Measurements from ENCODE around the gene AREL1.

The AREL1 gene

GRCh38 chr14:74647678-74648461 lies 65.0 kb downstream of the AREL1 start:
- H3K36me3 ChIP-seq (ENCODE audit: insufficient read depth, low read length) = no peaks in the 10 kb centered on the region
- WGBS = 77% methylated on average over 7 of the region's 7 CpGs
- no peaks in the 10 kb centered on the region; the same call in 1 of the 2 replicates for H3K4me1 ChIP-seq (ENCODE audit: insufficient read depth, low read length)
- H3K27ac ChIP-seq (ENCODE audit: low read depth, low read length) = no peak overlapping the region
- H3K9ac ChIP-seq (ENCODE audit: low read depth, low read length) = no peak overlapping the region
- no peaks in the 10 kb centered on the region for H3K9me3 ChIP-seq (ENCODE audit: insufficient read depth, low read depth, low read length)
- H3K27me3 ChIP-seq (ENCODE audit: insufficient read depth, low read length) = no peaks in the 10 kb centered on the region
- H3K4me3 ChIP-seq (ENCODE audit: low read length) = no peak overlapping the region

DNA sequence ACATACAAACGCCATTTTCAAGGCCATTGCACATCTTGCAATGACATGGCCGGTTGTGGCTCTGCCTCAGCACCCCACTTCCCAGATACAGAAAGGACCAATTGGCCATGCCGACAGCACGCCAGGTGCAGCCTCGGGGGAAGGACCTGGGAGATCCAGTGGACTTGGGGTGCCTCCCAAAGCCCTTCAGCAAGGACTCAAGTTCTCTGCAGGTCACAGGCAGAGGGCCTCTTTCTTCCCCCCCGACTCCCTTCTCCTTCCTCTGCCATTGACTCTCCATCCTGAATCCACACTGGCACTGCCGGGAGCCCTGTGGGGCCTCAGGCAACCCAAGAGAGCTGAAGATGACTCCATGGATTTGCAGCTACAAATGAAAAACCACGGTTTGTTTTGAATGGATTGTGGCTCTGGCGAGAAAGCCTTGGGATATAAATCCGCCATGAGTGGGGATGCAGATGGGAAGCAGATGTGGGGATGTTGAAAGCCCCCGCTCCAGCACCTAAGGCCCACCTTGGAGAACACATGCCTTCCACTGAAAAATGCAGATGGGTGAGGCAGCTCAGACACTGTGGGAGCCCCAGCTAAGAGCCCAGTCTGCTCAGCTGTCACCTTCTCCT lies 65.7 kb downstream of the AREL1 start:
- Histone ChIP-seq H3K36me3 (ENCODE audit: insufficient read depth, low read length) (no peaks in the 10 kb centered on the region), H3K27me3 (ENCODE audit: insufficient read depth, low read length) (no peaks in the 10 kb centered on the region), H3K4me1 (ENCODE audit: insufficient read depth, low read length) (no peaks in the 10 kb centered on the region; the same call in 1 of the 2 replicates), H3K27ac (ENCODE audit: low read depth, low read length) (no peak overlapping the region), H3K9me3 (ENCODE audit: insufficient read depth, low read depth, low read length) (no peaks in the 10 kb centered on the region), H3K9ac (ENCODE audit: low read depth, low read length) (no peak overlapping the region), H3K4me3 (ENCODE audit: low read length) (no peak overlapping the region)
- 92% methylated on average over 11 of the region's 11 CpGs for WGBS

- no peaks in the 10 kb centered on the region for H3K27me3 ChIP-seq (ENCODE audit: insufficient read depth, low read length)
- H3K27ac ChIP-seq (ENCODE audit: low read depth, low read length) = no peak overlapping the region
- H3K36me3 ChIP-seq (ENCODE audit: insufficient read depth, low read length) = no peaks in the 10 kb centered on the region
- WGBS = 91% methylated on average over 13 of the region's 13 CpGs
- no peaks in the 10 kb centered on the region for H3K9me3 ChIP-seq (ENCODE audit: insufficient read depth, low read depth, low read length)
- no peaks in the 10 kb centered on the region; the same call in 1 of the 2 replicates for H3K4me1 ChIP-seq (ENCODE audit: insufficient read depth, low read length)
- H3K9ac ChIP-seq (ENCODE audit: low read depth, low read length) = no peak overlapping the region
- no peak overlapping the region for H3K4me3 ChIP-seq (ENCODE audit: low read length)
These were observed 67.0 kb downstream of the AREL1 start for GRCh38 chr14:74645756-74646470.

GRCh38 chr14:74645244-74645643 lies 67.6 kb downstream of the AREL1 start:
- H3K27ac ChIP-seq (ENCODE audit: low read depth, low read length) = no peak overlapping the region
- no peaks in the 10 kb centered on the region; the same call in 1 of the 2 replicates for H3K4me1 ChIP-seq (ENCODE audit: insufficient read depth, low read length)
- H3K4me3 ChIP-seq (ENCODE audit: low read length) = no peak overlapping the region
- H3K9me3 ChIP-seq (ENCODE audit: insufficient read depth, low read depth, low read length) = no peaks in the 10 kb centered on the region
- H3K9ac ChIP-seq (ENCODE audit: low read depth, low read length) = no peak overlapping the region
- no peaks in the 10 kb centered on the region for H3K36me3 ChIP-seq (ENCODE audit: insufficient read depth, low read length)
- WGBS = 95% methylated on average over 5 of the region's 5 CpGs
- H3K27me3 ChIP-seq (ENCODE audit: insufficient read depth, low read length) = no peaks in the 10 kb centered on the region

DNA sequence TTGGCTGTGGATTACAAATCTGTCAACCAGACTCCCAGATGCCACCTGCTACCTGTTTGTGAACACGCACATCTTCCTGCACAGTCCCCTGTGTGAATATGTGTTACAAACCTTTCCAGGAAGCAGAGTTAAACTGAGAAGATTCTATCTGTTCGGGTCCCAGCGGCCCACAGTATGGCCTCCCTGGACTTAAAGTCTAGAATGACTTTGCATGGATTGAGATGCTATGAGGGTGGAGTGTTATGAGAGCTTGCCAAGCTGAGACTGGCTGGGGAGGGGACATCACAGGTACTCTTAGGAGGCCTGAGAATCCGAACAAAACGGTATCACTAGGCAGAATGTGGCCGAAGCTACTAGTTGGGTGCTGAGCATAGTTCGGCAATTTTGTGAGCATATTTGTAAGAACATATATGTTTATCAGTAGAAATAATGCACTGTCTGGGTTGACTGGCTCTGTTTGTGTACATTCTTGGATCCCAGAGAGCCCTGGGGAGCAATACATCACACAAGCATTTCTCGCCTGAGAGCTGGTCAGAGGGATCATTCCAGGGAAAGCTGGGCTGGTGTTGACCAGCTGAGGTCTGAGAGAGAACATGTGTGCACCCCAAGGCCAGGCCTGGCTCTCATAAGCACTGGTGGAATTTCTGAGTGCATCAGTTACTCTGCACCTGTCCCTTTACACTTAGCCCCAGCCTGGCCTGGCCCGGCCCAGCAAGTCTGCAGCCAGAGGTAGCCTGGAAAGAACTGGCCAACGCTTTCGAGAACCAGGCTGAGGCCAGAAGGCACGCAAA lies 71.1 kb downstream of the AREL1 start:
- H3K9me3 ChIP-seq (ENCODE audit: insufficient read depth, low read depth, low read length) = no peaks in the 10 kb centered on the region
- no peak overlapping the region for H3K27ac ChIP-seq (ENCODE audit: low read depth, low read length)
- WGBS = 92% methylated on average over 12 of the region's 12 CpGs
- no peak overlapping the region for H3K4me3 ChIP-seq (ENCODE audit: low read length)
- H3K4me1 ChIP-seq (ENCODE audit: insufficient read depth, low read length) = peaks cover 8% of the 10 kb centered on the region
- H3K27me3 ChIP-seq (ENCODE audit: insufficient read depth, low read length) = no peaks in the 10 kb centered on the region
- H3K36me3 ChIP-seq (ENCODE audit: insufficient read depth, low read length) = no peaks in the 10 kb centered on the region
- no peak overlapping the region for H3K9ac ChIP-seq (ENCODE audit: low read depth, low read length)

- no peaks in the 10 kb centered on the region for H3K27me3 ChIP-seq (ENCODE audit: insufficient read depth, low read length)
- peaks cover 11% of the 10 kb centered on the region for H3K4me1 ChIP-seq (ENCODE audit: insufficient read depth, low read length)
- 93% methylated on average over 1 of the region's 1 CpG for WGBS
- no peak overlapping the region for H3K9ac ChIP-seq (ENCODE audit: low read depth, low read length)
- no peaks in the 10 kb centered on the region for H3K9me3 ChIP-seq (ENCODE audit: insufficient read depth, low read depth, low read length)
- H3K36me3 ChIP-seq (ENCODE audit: insufficient read depth, low read length) = no peaks in the 10 kb centered on the region
- H3K4me3 ChIP-seq (ENCODE audit: low read length) = no peak overlapping the region
- H3K27ac ChIP-seq (ENCODE audit: low read depth, low read length) = no peak overlapping the region
These were observed 73.9 kb downstream of the AREL1 start for GRCh38 chr14:74638966-74639365.

GRCh38 chr14:74638066-74638465 lies 74.8 kb downstream of the AREL1 start:
- Histone ChIP-seq H3K36me3 (ENCODE audit: insufficient read depth, low read length) (no peaks in the 10 kb centered on the region), H3K27ac (ENCODE audit: low read depth, low read length) (no peak overlapping the region), H3K4me3 (ENCODE audit: low read length) (no peak overlapping the region), H3K4me1 (ENCODE audit: insufficient read depth, low read length) (peaks cover 11% of the 10 kb centered on the region), H3K9me3 (ENCODE audit: insufficient read depth, low read depth, low read length) (no peaks in the 10 kb centered on the region), H3K9ac (ENCODE audit: low read depth, low read length) (no peak overlapping the region), H3K27me3 (ENCODE audit: insufficient read depth, low read length) (no peaks in the 10 kb centered on the region)
- 83% methylated on average over 7 of the region's 7 CpGs for WGBS

GRCh38 chr14:74637178-74637550 lies 75.7 kb downstream of the AREL1 start:
- 30% methylated on average over 3 of the region's 3 CpGs for WGBS
- no peak overlapping the region; the same call in 1 of the 2 replicates for H3K9ac ChIP-seq (ENCODE audit: low read depth, low read length)
- H3K27ac ChIP-seq (ENCODE audit: low read depth, low read length) = no peak overlapping the region
- no peaks in the 10 kb centered on the region for H3K36me3 ChIP-seq (ENCODE audit: insufficient read depth, low read length)
- H3K4me1 ChIP-seq (ENCODE audit: insufficient read depth, low read length) = peaks cover 17% of the 10 kb centered on the region
- no peak overlapping the region for H3K4me3 ChIP-seq (ENCODE audit: low read length)
- H3K9me3 ChIP-seq (ENCODE audit: insufficient read depth, low read depth, low read length) = no peaks in the 10 kb centered on the region
- H3K27me3 ChIP-seq (ENCODE audit: insufficient read depth, low read length) = no peaks in the 10 kb centered on the region

- WGBS = 79% methylated on average over 10 of the region's 10 CpGs
- Histone ChIP-seq H3K4me1 (ENCODE audit: insufficient read depth, low read length) (peaks cover 22% of the 10 kb centered on the region), H3K36me3 (ENCODE audit: insufficient read depth, low read length) (no peaks in the 10 kb centered on the region), H3K4me3 (ENCODE audit: low read length) (no peak overlapping the region), H3K9me3 (ENCODE audit: insufficient read depth, low read depth, low read length) (no peaks in the 10 kb centered on the region), H3K9ac (ENCODE audit: low read depth, low read length) (no peak overlapping the region; the same call in 1 of the 2 replicates), H3K27me3 (ENCODE audit: insufficient read depth, low read length) (no peaks in the 10 kb centered on the region), H3K27ac (ENCODE audit: low read depth, low read length) (no peak overlapping the region)
These were observed 76.3 kb downstream of the AREL1 start for GRCh38 chr14:74636424-74637177.

DNA sequence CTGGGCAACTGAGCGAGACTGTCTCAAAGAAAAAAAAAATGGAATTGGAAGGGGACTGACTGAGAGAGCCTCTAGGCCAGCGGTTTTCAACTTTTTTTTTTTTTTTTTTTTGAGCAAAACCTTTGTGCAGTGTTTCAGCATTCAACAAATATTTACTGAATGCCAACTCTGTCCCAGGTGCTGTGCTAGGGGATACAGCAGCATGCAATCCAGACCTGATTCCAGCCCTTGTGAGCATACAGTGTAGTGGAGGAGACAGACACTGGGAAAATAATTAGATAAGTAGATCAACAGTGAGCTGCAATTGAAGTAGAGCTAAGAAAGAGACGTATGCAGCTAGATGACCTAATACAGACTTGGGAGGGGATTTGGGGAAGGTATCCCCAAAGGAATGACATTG lies 77.0 kb downstream of the AREL1 start:
- Histone ChIP-seq H3K9ac (ENCODE audit: low read depth, low read length) (no peak overlapping the region), H3K4me3 (ENCODE audit: low read length) (no peak overlapping the region), H3K27ac (ENCODE audit: low read depth, low read length) (no peak overlapping the region), H3K9me3 (ENCODE audit: insufficient read depth, low read depth, low read length) (no peaks in the 10 kb centered on the region), H3K4me1 (ENCODE audit: insufficient read depth, low read length) (peaks cover 22% of the 10 kb centered on the region), H3K36me3 (ENCODE audit: insufficient read depth, low read length) (no peaks in the 10 kb centered on the region), H3K27me3 (ENCODE audit: insufficient read depth, low read length) (no peaks in the 10 kb centered on the region)
- WGBS = 91% methylated on average over 3 of the region's 3 CpGs

Data from HUES64 (cell line).